Activated T-cell treated with anti-CD3 and anti-CD28 coated beads, Interleukin-2, amount 50 U/mL, for 72 hours (primary cell): Measurements from ENCODE around the gene PRDM13. TPM values are rescaled to one million over a fixed set of nuclear protein-coding genes. Genes with fewer than 3 reads are reported as not detected.

ENCODE experiments used
- ATAC-seq, 2 donors: fragments of 150-1000 bp; cut with Tn5 transposase; replicated peaks in 1 of 2; 2 replicates each; pipeline ENCODE4 v1.10.0; 2021; ENCODE audit warnings: moderate library complexity in 2 of 2, mild to moderate bottlenecking in 1 of 2
- DNase-seq, 2 donors: peaks; one replicate each; pipeline ENCODE4 v3.0.0; 2021 to 2022; ENCODE audit warnings: mixed read lengths in 1 of 2
- H3K27ac Mint-ChIP-seq: one replicate; pipeline ENCODE4 v1.8.0; 2022; ENCODE audit warnings: mild to moderate bottlenecking, moderate library complexity, mixed read lengths
- H3K27me3 Mint-ChIP-seq: one replicate; pipeline ENCODE4 v1.8.0; 2022; ENCODE audit warnings: low read depth, mixed read lengths
- H3K36me3 Mint-ChIP-seq, 2 donors: one replicate each; pipeline ENCODE4 v1.8.0; 2022; ENCODE audit warnings: mixed read lengths in 2 of 2, mild to moderate bottlenecking in 1 of 2; ENCODE audit not compliant: insufficient read depth in 2 of 2
- H3K4me1 Mint-ChIP-seq: one replicate; pipeline ENCODE4 v1.8.0; 2022; ENCODE audit warnings: low read depth, mixed read lengths
- H3K4me3 Mint-ChIP-seq, 2 donors: one replicate each; pipeline ENCODE4 v1.8.0; 2022; ENCODE audit warnings: mild to moderate bottlenecking in 2 of 2, mixed read lengths in 2 of 2, moderate library complexity in 2 of 2
- H3K9me3 Mint-ChIP-seq, 2 donors: one replicate each; pipeline ENCODE4 v1.8.0; 2022; ENCODE audit warnings: mixed read lengths in 2 of 2
- total RNA-seq, 2 donors: library from RNA; stranded (reverse); gene quantifications; one replicate each; pipeline ENCODE4 v1.2.3, GENCODE V29; 2022

PRDM13 gene
- total RNA-seq, 2 donors from 2014 or later, result not detected

DNA sequence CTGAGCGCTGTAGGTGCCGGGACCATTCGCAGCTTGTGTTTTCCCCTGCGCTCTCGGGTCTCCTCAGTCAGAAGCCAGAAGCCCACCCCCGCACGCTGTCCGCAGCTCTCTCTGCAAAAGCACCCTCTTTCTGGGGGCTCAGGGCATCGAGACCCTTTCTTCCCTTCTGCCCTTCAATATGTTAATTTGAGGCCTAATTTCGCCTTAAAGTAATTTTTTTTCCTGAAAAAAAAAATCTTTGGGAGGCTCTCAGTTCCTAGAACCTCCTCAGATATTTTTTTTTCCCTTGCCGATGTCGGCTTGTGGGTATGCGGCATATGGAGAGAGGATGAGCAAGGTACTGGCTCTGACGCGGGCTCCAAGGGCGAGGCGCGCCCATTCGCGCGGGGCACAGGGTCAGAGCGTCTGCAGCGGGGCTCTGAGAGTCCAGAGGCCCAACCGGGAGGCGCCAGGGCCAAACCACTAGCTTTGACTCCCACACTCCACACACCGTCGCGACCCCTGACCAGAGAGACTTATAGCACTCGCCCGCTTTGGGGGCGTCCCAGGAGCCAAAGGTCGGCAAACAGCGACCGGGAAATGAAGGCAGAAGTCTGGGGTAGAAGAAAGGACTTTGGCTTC is 893 bp downstream of the PRDM13 start:
- ATAC-seq, result no peak
- peaks cover 60% of the 10 kb centered on the region for H3K4me1 Mint-ChIP-seq
- no peak for DNase-seq
- H3K27ac Mint-ChIP-seq, result no peak overlapping the region
- H3K27me3 Mint-ChIP-seq, result peaks cover 92% of the 10 kb centered on the region
- no peak overlapping the region for H3K4me3 Mint-ChIP-seq
- H3K36me3 Mint-ChIP-seq, result peaks cover 3 to 6% of the 10 kb centered on the region in 2 donors
- H3K9me3 Mint-ChIP-seq, result no peaks in the 10 kb centered on the region

DNA sequence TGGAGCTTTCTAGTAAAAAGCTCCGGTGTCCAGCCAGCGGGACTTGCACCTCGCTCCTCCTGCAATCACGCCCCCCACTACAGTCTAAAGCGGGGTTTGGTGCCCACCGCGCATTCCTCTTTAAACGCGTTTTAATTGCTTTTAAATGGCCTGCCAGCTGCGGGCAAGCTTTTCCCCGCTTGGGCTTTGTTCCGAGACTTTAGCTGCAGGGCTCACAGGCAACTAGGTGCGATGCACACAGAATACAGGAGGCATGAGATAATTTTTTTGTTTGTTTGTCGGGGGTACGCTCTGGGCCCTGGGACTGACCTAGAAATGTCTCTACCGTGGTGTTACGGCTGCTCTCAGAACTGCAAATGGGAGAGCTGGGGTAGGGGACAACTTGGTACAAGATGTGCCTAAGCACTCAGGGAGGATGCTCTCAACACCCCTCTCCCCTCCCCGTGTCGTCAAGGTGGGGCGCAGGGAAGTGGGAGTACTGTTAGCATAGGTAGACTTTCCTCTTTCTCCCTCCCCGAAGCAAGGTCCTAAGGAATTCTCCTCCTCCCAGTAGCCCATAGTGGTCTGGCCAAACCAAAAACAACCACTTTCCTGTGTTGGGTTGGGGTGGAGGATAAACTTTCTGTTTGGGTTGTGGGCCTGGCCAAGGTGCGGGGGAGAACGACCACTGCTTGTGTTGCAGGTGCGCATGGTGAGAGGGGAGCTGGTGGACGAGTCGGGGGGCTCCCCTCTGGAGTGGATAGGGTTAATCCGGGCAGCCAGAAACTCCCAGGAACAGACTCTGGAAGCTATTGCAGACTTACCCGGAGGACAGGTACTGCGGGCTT is 1.6 kb downstream of the PRDM13 start:
- DNase-seq, result no peak
- H3K4me3 Mint-ChIP-seq, result no peak overlapping the region
- no peaks in the 10 kb centered on the region for H3K9me3 Mint-ChIP-seq
- H3K27ac Mint-ChIP-seq, result peak overlapping the region; percentile 69
- peaks cover 84% of the 10 kb centered on the region for H3K27me3 Mint-ChIP-seq
- peaks cover 56% of the 10 kb centered on the region for H3K4me1 Mint-ChIP-seq
- no peak for ATAC-seq
- peaks cover 3 to 6% of the 10 kb centered on the region in 2 donors for H3K36me3 Mint-ChIP-seq

DNA sequence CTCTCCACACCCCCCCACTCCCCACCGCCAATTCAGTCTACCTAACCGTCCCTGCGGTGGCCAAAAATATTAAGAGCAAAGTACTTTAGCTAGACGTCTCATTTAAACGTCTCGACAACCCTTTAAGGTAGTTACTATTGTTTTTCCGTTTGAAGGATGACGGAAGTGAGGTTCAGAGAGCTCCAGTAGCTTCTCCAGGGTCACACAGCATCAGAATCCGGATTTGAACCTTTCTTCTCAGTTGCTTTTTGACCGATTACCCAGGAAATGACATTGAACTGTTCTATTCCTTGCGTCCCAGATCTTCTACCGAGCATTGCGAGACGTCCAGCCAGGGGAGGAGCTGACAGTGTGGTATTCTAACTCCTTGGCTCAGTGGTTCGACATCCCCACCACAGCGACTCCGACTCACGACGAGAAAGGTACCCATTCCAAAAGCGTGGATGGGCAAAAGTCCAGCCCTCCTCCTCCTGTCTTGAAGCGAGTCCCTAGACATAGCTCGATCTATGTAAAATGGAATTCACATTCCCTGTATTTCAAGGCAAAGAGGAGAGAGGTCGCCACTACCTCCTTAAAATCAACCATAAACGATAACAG is 2.4 kb downstream of the PRDM13 start:
- DNase-seq (no peak), ATAC-seq (no peak)
- Mint-ChIP-seq H3K27ac (no peak overlapping the region), H3K4me3 (peak overlapping the region in 1 of 2 donors; percentile 33), H3K4me1 (peaks cover 49% of the 10 kb centered on the region), H3K9me3 (no peaks in the 10 kb centered on the region), H3K27me3 (peaks cover 77% of the 10 kb centered on the region), H3K36me3 (peaks cover 3 to 6% of the 10 kb centered on the region in 2 donors)

DNA sequence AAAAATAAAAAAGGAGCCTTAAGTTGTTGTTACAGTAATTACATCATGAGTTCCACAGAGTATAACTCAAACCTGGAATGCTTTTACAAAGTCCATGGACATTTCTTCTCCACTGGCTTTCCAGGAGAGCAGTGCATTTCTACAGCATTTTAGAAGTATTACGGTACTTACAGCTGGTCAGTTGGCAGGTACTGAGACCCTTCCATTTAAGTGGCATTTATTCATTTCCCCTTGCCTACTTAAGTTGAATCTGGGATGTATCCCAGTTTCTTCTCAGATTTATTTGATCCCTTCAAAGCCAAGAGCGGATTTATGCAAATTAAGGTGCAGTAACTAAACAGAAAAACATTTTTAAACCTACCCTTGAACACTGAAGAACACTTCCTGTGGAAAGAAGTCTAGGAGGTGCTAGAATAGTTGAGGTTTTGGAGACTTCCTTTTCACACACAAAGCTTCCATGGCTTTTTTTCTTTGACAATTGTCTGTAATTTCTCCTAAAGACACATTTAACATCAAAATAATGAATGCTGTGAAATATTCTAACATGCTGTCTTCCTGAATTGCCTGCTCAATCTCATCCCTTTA is 3.4 kb downstream of the PRDM13 start:
- Mint-ChIP-seq H3K9me3 (no peaks in the 10 kb centered on the region), H3K27me3 (peaks cover 74% of the 10 kb centered on the region), H3K4me3 (peak overlapping the region in 1 of 2 donors; percentile 23), H3K27ac (no peak overlapping the region), H3K36me3 (peaks cover 3 to 6% of the 10 kb centered on the region in 2 donors), H3K4me1 (peaks cover 45% of the 10 kb centered on the region)
- ATAC-seq, result no peak
- DNase-seq, result no peak

DNA sequence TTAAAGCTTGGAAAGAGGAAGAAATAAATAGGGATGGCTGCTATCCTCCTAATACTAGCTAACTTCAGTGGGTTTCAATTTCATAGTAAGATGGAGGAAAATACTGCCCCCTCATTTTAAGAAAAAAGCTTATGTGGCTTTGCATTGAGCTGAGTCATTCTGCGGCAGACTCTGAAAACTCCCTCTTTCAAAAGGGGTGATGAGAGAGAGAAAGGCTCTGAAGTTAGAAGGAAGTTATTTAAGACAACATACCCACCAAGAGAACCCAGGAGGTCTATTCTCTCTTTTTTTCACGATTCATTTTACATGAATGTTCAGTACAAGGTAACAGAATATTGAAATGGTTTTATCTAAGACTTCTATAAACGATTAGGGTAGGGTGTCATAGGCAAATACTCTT is 4.5 kb downstream of the PRDM13 start:
- peak overlapping the region; percentile 68 for H3K27ac Mint-ChIP-seq
- H3K4me3 Mint-ChIP-seq, result peak overlapping the region in 1 of 2 donors; percentile 62
- DNase-seq (peak in 1 of 2 donors; percentile 39), ATAC-seq (peak; percentile 54 to 57)
- H3K36me3 Mint-ChIP-seq, result peaks cover 2 to 6% of the 10 kb centered on the region in 2 donors
- H3K4me1 Mint-ChIP-seq, result peaks cover 33% of the 10 kb centered on the region
- H3K9me3 Mint-ChIP-seq, result no peaks in the 10 kb centered on the region
- H3K27me3 Mint-ChIP-seq, result peaks cover 74% of the 10 kb centered on the region

DNA sequence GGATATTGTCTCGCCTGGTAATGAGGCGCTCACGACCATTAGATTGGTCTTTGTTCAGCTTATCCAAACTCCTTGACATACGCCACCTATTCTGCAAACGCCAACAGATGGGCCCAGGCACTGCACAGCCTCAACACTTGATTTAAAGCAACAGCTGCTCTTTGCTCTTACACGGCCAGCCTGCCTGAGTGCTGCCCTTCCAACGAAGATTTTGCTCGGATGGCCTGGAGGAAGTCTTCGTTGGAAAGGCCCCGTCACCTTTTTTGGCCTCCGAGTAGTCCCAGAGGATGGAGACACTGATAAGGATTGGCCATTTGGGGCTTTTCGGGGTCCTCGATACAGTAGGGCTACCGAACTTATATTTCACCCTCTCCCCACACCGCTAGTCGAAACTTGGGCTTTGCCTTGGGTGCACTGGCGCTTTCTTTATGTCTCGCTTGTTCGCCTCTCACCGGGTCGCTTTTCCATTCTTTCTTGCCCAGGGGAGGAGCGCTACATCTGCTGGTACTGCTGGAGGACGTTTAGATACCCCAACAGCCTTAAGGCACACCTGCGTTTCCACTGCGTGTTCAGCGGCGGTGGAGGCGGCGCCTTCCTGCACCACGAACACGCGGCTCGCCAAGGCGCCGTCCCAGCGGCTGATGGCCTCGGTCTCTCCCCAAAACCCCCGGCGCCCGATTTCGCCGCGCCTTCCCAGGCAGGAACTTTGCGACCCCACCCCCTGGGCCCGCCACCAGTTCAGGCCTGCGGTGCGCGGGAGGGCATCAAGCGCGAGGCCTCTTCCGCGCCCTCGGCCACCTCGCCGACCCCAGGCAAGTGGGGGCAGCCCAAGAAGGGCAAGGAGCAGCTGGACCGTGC is 6.1 kb downstream of the PRDM13 start:
- Mint-ChIP-seq H3K4me1 (peaks cover 32% of the 10 kb centered on the region), H3K27ac (no peak overlapping the region), H3K27me3 (peaks cover 75% of the 10 kb centered on the region), H3K36me3 (peaks cover 0 to 5% of the 10 kb centered on the region in 2 donors), H3K9me3 (no peaks in the 10 kb centered on the region), H3K4me3 (peak overlapping the region; percentile 85 to 91)
- DNase-seq (no peak), ATAC-seq (peak; percentile 5 to 7)

DNA sequence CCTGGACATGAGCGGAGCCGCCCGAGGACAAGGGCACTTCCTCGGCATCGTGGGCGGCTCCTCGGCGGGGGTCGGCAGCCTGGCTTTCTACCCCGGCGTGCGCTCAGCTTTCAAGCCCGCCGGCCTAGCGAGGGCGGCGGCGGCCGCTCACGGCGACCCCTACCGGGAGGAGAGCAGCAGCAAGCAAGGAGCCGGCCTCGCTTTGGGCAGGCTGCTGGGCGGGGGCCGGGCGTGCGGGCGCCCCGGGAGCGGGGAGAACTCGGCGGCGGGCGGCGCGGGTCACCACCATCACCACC is 6.7 kb downstream of the PRDM13 start:
- H3K4me1 Mint-ChIP-seq, result peaks cover 28% of the 10 kb centered on the region
- peak; percentile 77 to 79 for ATAC-seq
- H3K27me3 Mint-ChIP-seq, result peaks cover 75% of the 10 kb centered on the region
- peaks cover 0 to 3% of the 10 kb centered on the region in 2 donors for H3K9me3 Mint-ChIP-seq
- peak overlapping the region; percentile 85 to 91 for H3K4me3 Mint-ChIP-seq
- no peak overlapping the region for H3K27ac Mint-ChIP-seq
- H3K36me3 Mint-ChIP-seq, result peaks cover 3 to 7% of the 10 kb centered on the region in 2 donors
- peak; percentile 66 to 68 for DNase-seq

DNA sequence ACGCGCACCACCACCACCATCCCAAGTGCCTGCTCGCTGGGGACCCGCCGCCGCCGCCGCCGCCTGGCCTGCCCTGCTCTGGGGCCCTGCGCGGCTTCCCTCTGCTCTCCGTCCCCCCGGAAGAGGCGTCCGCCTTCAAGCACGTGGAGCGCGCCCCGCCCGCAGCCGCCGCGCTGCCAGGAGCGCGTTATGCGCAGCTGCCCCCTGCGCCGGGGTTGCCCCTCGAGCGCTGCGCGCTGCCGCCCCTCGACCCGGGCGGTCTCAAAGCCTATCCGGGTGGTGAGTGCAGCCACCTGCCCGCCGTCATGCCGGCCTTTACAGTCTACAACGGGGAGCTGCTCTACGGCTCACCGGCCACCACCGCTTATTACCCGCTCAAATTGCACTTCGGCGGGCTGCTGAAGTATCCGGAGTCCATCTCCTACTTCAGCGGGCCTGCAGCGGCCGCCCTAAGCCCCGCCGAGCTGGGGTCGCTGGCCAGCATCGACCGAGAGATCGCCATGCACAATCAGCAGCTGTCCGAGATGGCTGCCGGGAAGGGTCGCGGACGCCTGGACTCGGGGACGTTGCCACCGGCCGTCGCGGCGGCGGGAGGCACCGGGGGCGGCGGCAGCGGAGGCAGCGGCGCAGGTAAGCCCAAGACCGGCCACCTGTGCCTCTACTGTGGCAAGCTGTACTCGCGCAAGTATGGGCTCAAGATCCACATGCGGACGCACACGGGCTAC is 7.2 kb downstream of the PRDM13 start:
- H3K4me3 Mint-ChIP-seq, result peak overlapping the region; percentile 85 to 91
- no peak overlapping the region for H3K27ac Mint-ChIP-seq
- DNase-seq (peak in 1 of 2 donors; percentile 55), ATAC-seq (peak; percentile 77 to 80)
- peaks cover 75% of the 10 kb centered on the region for H3K27me3 Mint-ChIP-seq
- peaks cover 4 to 8% of the 10 kb centered on the region in 2 donors for H3K36me3 Mint-ChIP-seq
- peaks cover 27% of the 10 kb centered on the region for H3K4me1 Mint-ChIP-seq
- peaks cover 0 to 3% of the 10 kb centered on the region in 2 donors for H3K9me3 Mint-ChIP-seq

DNA sequence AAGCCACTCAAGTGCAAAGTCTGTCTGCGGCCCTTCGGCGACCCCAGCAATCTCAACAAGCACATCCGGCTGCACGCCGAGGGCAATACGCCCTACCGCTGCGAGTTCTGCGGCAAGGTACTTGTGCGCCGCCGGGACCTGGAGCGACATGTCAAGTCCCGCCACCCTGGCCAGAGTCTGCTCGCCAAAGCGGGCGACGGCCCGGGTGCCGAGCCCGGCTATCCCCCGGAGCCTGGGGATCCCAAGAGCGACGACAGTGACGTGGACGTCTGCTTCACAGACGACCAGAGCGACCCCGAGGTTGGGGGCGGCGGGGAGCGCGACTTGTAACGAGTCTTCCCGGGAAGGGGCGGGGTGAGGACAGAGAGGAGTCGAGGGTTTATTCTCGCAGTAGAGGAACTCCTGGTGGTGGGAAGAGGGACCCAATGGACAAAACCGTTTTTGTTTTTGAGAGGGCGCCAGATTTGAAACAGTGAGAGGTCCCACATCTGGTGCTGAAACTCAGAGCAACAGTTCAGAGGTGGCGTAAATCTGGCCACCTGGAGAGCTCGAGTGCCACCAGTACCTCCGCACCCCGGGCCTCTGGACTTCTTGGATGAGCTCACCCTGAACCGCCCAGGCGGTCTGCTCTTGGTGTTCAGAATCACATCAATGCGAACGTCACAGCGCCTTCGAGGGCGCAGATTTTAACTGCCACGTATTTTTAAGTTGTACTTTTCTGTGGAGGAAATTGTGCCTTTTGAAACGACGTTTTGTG is 8.0 kb downstream of the PRDM13 start:
- Mint-ChIP-seq H3K27ac (peak overlapping the region; percentile 82), H3K4me1 (peaks cover 27% of the 10 kb centered on the region)
- DNase-seq, result peak in 1 of 2 donors; percentile 44

DNA sequence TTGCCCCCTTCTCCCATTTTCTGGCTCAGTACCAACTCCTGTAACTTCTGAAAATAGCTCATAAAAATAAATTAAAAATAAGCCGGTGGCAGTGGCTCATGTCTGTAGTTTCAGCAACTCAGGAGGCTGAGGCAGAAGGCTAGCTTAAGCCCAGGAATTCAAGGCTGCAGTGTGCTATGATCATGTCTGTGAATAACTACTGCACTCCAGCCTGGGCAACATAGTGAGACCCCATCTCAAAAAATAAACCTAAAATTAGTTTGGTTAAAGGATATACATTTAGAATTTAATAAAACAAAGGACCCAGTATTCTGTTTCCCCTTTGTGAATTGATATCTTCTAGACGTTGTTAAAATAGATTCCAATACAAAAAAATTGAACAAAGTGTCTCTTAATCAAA is 10.5 kb downstream of the PRDM13 start:
- ATAC-seq (no peak), DNase-seq (no peak)
- H3K9me3 Mint-ChIP-seq, result peaks cover 0 to 3% of the 10 kb centered on the region in 2 donors
- H3K27me3 Mint-ChIP-seq, result peaks cover 73% of the 10 kb centered on the region
- no peak overlapping the region for H3K4me3 Mint-ChIP-seq
- peaks cover 3 to 4% of the 10 kb centered on the region in 2 donors for H3K36me3 Mint-ChIP-seq
- peaks cover 6% of the 10 kb centered on the region for H3K4me1 Mint-ChIP-seq
- H3K27ac Mint-ChIP-seq, result no peak overlapping the region

More for the DNA sequence above, 8.0 kb downstream of the PRDM13 start:
- peak; percentile 16 to 21 for ATAC-seq
- peaks cover 0 to 3% of the 10 kb centered on the region in 2 donors for H3K9me3 Mint-ChIP-seq
- peaks cover 74% of the 10 kb centered on the region for H3K27me3 Mint-ChIP-seq
- peaks cover 4 to 5% of the 10 kb centered on the region in 2 donors for H3K36me3 Mint-ChIP-seq
- H3K4me3 Mint-ChIP-seq, result peak overlapping the region; percentile 85 to 91

DNA sequence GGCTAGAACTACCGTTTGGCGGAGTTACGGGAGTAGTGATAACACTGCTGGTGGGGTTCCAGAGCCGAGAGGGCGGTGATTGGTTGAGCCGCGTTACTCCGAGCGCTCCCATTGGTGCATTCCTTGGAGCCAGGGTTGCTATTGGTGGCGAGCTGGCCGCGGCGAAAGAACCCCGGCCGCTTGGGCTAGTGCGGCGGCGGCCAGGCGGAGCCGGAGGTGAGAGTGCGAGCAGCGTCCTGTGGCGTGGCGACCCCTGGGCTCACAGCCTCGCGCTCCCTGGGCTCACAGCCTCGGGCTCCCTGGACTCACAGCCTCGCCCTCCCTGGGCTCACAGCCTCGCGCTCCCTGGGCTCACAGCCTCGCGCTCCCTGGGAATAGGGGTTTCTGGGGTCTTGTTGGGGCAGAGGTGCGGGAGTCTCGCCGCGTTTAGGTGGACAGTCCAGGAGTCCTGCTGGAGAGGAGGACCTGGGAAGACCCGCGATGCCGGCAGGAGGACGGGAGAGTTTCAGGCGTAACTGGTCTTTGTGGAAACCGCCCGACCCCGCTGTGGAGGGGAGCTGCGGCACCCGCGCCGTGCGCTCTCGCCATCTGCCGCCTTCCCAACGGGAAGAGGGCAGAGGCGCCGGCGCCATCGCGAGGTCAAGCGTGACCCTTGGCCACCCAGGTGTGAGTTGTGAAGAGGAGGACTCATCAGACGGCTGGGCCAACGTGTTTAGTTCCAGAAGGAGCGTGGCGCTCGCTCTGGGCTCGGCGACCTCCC is 12.2 kb downstream of the PRDM13 start:
- peaks cover 3 to 4% of the 10 kb centered on the region in 2 donors for H3K36me3 Mint-ChIP-seq
- no peak overlapping the region for H3K27ac Mint-ChIP-seq
- no peak overlapping the region for H3K4me3 Mint-ChIP-seq
- peaks cover 0 to 3% of the 10 kb centered on the region in 2 donors for H3K9me3 Mint-ChIP-seq
- peaks cover 6% of the 10 kb centered on the region for H3K4me1 Mint-ChIP-seq
- DNase-seq, result no peak
- H3K27me3 Mint-ChIP-seq, result peaks cover 84% of the 10 kb centered on the region
- no peak for ATAC-seq
